Prostate gland (tissue), 2 donors: ENCODE measurements around the gene ZMAT3. TPM values are rescaled to one million over a fixed set of nuclear protein-coding genes. Genes with fewer than 3 reads are reported as not detected.
A peak's percentile ranks its signal among the peaks of the same experiment; 100 is the strongest.

ENCODE experiments used
- DNase-seq: peaks from one replicate; pipeline ENCODE4 v3.0.0-alpha.2; 2019; ENCODE audit warnings: low spot score
- H3K27ac ChIP-seq, 2 donors: fragments of 200-600 bp; sonication (generic); 2 replicates each; pipeline ENCODE4 v1.5.1; 2017 to 2019
- H3K27me3 ChIP-seq: fragments of 200-600 bp; sonication (generic); replicated peaks from 2 replicates; pipeline ENCODE4 v1.5.1; 2019; ENCODE audit not compliant: insufficient read depth
- H3K36me3 ChIP-seq, 2 donors: fragments of 200-600 bp; sonication (generic); 1 replicate in 1 of 2; 2 replicates in 1 of 2; pipeline versions ENCODE4 v1.5.1 to v1.8.1; 2017 to 2019
- H3K4me1 ChIP-seq: fragments of 200-600 bp; sonication (generic); replicated peaks from 2 replicates; pipeline ENCODE4 v1.5.1; 2019
- H3K4me3 ChIP-seq, 2 donors: fragments of 200-600 bp; sonication (generic); 2 replicates each; pipeline ENCODE4 v1.5.1; 2017 to 2019
- H3K9me3 ChIP-seq: fragments of 200-600 bp; sonication (generic); 2 replicates; pipeline ENCODE4 v1.5.1; 2017
- POLR2A ChIP-seq: fragments of 450-650 bp; IDR thresholded peaks from one replicate; pipeline ENCODE4 v1.6.1; 2016; ENCODE audit warnings: antibody characterized with exemption, mild to moderate bottlenecking
- POLR2AphosphoS5 ChIP-seq: sonication (generic); formaldehyde crosslinking; IDR thresholded peaks from one replicate; pipeline ENCODE4 v1.6.1; 2017; ENCODE audit warnings: antibody characterized with exemption
- WGBS: methylation state at CpG from one replicate; pipeline ENCODE4 v1.1.5; 2018; 5-methylcytosine and 5-hydroxymethylcytosine counted together
- intact Hi-C: fragments of 100-400 bp; cut with DNase I; formaldehyde crosslinking; loops from one replicate; pipeline ENCODE4 v1.14.2; 2022
- total RNA-seq, 2 donors: library from RNA; depleted of rRNA; stranded (reverse); fragments of >200 nt; gene quantifications; one replicate each; pipeline ENCODE4 v1.1.0, GENCODE V29; 2016
- TF ChIP-seq, protein P1 (sequence below), 4 experiments: fragments of 200-600 bp in 2 of 4; fragments of 450-650 bp in 2 of 4; sonication (generic) in 2 of 4; IDR thresholded peaks; 1 replicate in 3 of 4; 2 replicates in 1 of 4; pipeline ENCODE4 v1.5.1; 2016 to 2019; ENCODE audit warnings: antibody characterized with exemption in 4 of 4, mild to moderate bottlenecking in 2 of 4, moderate library complexity in 2 of 4

ZMAT3 gene
- total RNA-seq, 2 donors from 2014 or later: 15.1 to 21.3 TPM

DNA sequence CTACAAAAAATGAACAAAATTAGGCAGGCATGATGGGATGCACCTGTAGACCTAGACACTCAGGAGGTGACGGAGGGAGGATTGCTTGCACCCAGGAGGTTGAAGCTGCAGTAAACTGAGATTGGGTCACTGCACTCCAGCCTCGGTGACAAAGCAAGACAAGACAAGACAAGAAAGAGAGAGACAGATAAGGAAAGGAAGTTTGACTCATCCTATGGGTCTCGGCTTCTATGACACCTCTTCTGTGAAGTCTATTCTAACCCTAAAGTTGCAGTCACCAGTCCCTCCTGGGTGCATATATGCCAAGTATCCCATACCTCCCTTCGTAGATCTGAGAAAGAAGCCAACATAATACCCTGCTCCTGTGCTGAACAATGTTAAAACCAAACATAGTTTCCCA, 7.9 kb upstream of the ZMAT3 start:
- intact Hi-C loops: no loop called here
- H3K27me3 ChIP-seq: no peaks in the 10 kb centered on the region
- DNase-seq: no peak
- no peaks in the 10 kb centered on the region for H3K9me3 ChIP-seq
- 83% methylated on average over 4 of the region's 4 CpGs for WGBS
- no peak overlapping the region for H3K4me3 ChIP-seq
- no peaks in the 10 kb centered on the region for H3K36me3 ChIP-seq
- H3K27ac ChIP-seq: no peak overlapping the region
- TF ChIP-seq POLR2AphosphoS5 (no peak), POLR2A (no peak)
- TF ChIP-seq, protein P1, sequence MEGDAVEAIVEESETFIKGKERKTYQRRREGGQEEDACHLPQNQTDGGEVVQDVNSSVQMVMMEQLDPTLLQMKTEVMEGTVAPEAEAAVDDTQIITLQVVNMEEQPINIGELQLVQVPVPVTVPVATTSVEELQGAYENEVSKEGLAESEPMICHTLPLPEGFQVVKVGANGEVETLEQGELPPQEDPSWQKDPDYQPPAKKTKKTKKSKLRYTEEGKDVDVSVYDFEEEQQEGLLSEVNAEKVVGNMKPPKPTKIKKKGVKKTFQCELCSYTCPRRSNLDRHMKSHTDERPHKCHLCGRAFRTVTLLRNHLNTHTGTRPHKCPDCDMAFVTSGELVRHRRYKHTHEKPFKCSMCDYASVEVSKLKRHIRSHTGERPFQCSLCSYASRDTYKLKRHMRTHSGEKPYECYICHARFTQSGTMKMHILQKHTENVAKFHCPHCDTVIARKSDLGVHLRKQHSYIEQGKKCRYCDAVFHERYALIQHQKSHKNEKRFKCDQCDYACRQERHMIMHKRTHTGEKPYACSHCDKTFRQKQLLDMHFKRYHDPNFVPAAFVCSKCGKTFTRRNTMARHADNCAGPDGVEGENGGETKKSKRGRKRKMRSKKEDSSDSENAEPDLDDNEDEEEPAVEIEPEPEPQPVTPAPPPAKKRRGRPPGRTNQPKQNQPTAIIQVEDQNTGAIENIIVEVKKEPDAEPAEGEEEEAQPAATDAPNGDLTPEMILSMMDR (IDR thresholded peaks at IDR 0.05): no peak
- no peaks in the 10 kb centered on the region for H3K4me1 ChIP-seq

GRCh38 chr3:179076243-179077027, 4.8 kb upstream of the ZMAT3 start:
- DNase-seq: no peak
- intact Hi-C loops: no loop called here
- no peak overlapping the region for H3K27ac ChIP-seq
- TF ChIP-seq POLR2AphosphoS5: no peak
- H3K4me1 ChIP-seq: no peaks in the 10 kb centered on the region
- H3K36me3 ChIP-seq: no peaks in the 10 kb centered on the region
- WGBS: 67% methylated on average over 4 of the region's 4 CpGs
- no peaks in the 10 kb centered on the region for H3K27me3 ChIP-seq
- no peak overlapping the region for H3K4me3 ChIP-seq
- no peaks in the 10 kb centered on the region for H3K9me3 ChIP-seq

GRCh38 chr3:179074656-179075055, 3.0 kb upstream of the ZMAT3 start:
- DNase-seq: no peak
- H3K36me3 ChIP-seq: no peaks in the 10 kb centered on the region
- 81% methylated on average over 3 of the region's 3 CpGs for WGBS
- intact Hi-C loops: no loop called here
- no peak overlapping the region for H3K27ac ChIP-seq
- H3K27me3 ChIP-seq: no peaks in the 10 kb centered on the region
- H3K9me3 ChIP-seq: no peaks in the 10 kb centered on the region
- H3K4me3 ChIP-seq: no peak overlapping the region
- H3K4me1 ChIP-seq: no peaks in the 10 kb centered on the region
- TF ChIP-seq, protein P1 (IDR thresholded peaks at IDR 0.05): no peak
- no peak for TF ChIP-seq POLR2AphosphoS5

GRCh38 chr3:179073816-179074215, 2.2 kb upstream of the ZMAT3 start:
- Histone ChIP-seq H3K27ac (no peak overlapping the region), H3K27me3 (no peaks in the 10 kb centered on the region), H3K4me3 (no peak overlapping the region), H3K4me1 (no peaks in the 10 kb centered on the region), H3K9me3 (no peaks in the 10 kb centered on the region), H3K36me3 (no peaks in the 10 kb centered on the region)
- no peak for TF ChIP-seq POLR2AphosphoS5
- TF ChIP-seq, protein P1 (IDR thresholded peaks at IDR 0.05): no peak
- TF ChIP-seq POLR2A: no peak
- DNase-seq: no peak
- intact Hi-C loops: no loop called here
- 94% methylated on average over 2 of the region's 2 CpGs for WGBS

- no peak for TF ChIP-seq POLR2AphosphoS5
- TF ChIP-seq, protein P1 (IDR thresholded peaks at IDR 0.05): no peak
- no peak for TF ChIP-seq POLR2A
- Histone ChIP-seq H3K9me3 (no peaks in the 10 kb centered on the region), H3K36me3 (no peaks in the 10 kb centered on the region), H3K4me3 (peak overlapping the region; percentile 60 to 84), H3K27me3 (no peaks in the 10 kb centered on the region), H3K4me1 (no peaks in the 10 kb centered on the region), H3K27ac (peak overlapping the region; percentile 80 to 82)
- WGBS: 2% methylated on average over 7 of the region's 7 CpGs
- intact Hi-C loops: no loop called here
- DNase-seq: no peak
These were observed 460 bp upstream of the ZMAT3 start for GRCh38 chr3:179072100-179072438.
